Esophagus squamous epithelium (tissue), 4 donors: ENCODE data around the gene APP.

Experiments used
- POLR2A ChIP-seq, 4 donors: fragments of 450-650 bp; IDR thresholded peaks; one replicate each; pipeline ENCODE4 v1.6.1; 2017; ENCODE audit warnings: antibody characterized with exemption in 4 of 4, mild to moderate bottlenecking in 4 of 4, moderate library complexity in 3 of 4
- TF ChIP-seq, protein P1 (sequence below), 6 experiments: fragments of 450-650 bp in 4 of 6; fragments of 200-600 bp in 2 of 6; sonication (generic) in 2 of 6; IDR thresholded peaks; one replicate each; pipeline ENCODE4 v1.5.1; 2016 to 2019; ENCODE audit warnings: antibody characterized with exemption in 6 of 6, mild to moderate bottlenecking in 4 of 6, moderate library complexity in 4 of 6

DNA sequence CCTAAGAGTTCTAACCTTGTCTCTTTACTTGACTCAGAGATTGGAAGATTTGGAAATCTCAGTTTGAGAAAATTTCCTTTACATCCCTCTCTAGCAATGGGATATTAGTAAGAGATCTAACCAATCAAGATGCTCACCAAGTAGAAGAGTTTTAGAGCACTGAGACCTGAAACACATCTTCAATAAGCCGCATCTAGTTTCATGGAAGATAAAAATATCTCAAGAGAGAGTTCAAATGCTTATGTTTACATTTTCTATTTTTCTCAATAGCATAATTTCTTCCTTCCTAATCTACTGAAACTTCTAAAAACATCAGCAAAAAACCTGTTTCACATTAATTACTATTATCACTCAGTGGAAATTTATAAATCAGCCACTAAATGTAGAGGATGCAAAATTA lies 165.1 kb downstream of the APP start:
- no peak for TF ChIP-seq POLR2A (IDR thresholded peaks at IDR 0.05)
- TF ChIP-seq, protein P1, sequence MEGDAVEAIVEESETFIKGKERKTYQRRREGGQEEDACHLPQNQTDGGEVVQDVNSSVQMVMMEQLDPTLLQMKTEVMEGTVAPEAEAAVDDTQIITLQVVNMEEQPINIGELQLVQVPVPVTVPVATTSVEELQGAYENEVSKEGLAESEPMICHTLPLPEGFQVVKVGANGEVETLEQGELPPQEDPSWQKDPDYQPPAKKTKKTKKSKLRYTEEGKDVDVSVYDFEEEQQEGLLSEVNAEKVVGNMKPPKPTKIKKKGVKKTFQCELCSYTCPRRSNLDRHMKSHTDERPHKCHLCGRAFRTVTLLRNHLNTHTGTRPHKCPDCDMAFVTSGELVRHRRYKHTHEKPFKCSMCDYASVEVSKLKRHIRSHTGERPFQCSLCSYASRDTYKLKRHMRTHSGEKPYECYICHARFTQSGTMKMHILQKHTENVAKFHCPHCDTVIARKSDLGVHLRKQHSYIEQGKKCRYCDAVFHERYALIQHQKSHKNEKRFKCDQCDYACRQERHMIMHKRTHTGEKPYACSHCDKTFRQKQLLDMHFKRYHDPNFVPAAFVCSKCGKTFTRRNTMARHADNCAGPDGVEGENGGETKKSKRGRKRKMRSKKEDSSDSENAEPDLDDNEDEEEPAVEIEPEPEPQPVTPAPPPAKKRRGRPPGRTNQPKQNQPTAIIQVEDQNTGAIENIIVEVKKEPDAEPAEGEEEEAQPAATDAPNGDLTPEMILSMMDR (IDR thresholded peaks at IDR 0.05): no peak
